ENCODE data around the gene GALNT17. TPM values are rescaled to one million over a fixed set of nuclear protein-coding genes. Genes with fewer than 3 reads are reported as not detected.

Gene GALNT17
- polyA plus RNA-seq, 2 of the 4 experiments (the other 2 are of a cell fraction) = not detected

GRCh38 chr7:71301167-71301566 is 169.2 kb downstream of the GALNT17 start:
- no peak overlapping the region for H3K4me3 ChIP-seq
- H3K9me3 ChIP-seq = no peaks in the 10 kb centered on the region; the same call in 2 of the 3 replicates
- H3K27ac ChIP-seq = no peak overlapping the region
- FAIRE-seq (no peak), ATAC-seq (no peak), DNase-seq (ENCODE audit: low read depth in 1 of 2, low spot score in 1 of 2) (no peak)
- no peak overlapping the region for H3K4me2 ChIP-seq
- 2% methylated on average over 4 of the region's 4 CpGs for WGBS (ENCODE audit: missing lambda C conversion rate)
- H3K4me1 ChIP-seq = no peaks in the 10 kb centered on the region
- POLR2A ChIA-PET = no interaction called here
- CTCF ChIA-PET = interaction anchor here (0.9 kb wide), 1 partner anchor 7 kb away, joined by 3 read pairs; no protein-coding TSS in a partner anchor
- no peak for TF ChIP-seq EP300 (IDR thresholded peaks at IDR 0.05)
- TF ChIP-seq PHF8 (IDR thresholded peaks at IDR 0.05; ENCODE audit: borderline replicate concordance, low read depth) = no peak
- no peak for TF ChIP-seq MAX (IDR thresholded peaks at IDR 0.05)
- TF ChIP-seq EHF (CRISPR knock-in tag; IDR thresholded peaks at IDR 0.05) = no peak
- no peak for TF ChIP-seq NPAS2 (CRISPR knock-in tag; IDR thresholded peaks at IDR 0.05; ENCODE audit: borderline replicate concordance)
- no peak for TF ChIP-seq MAFK (IDR thresholded peaks at IDR 0.05; ENCODE audit: partially characterized antibody)
- no peak for TF ChIP-seq SREBF2 (IDR thresholded peaks at IDR 0.05)
- no peak for TF ChIP-seq POLR2A (IDR thresholded peaks at IDR 0.05; ENCODE audit: low read length)
- TF ChIP-seq RARB (CRISPR knock-in tag; IDR thresholded peaks at IDR 0.05) = no peak
- no peak for TF ChIP-seq KDM1A (IDR thresholded peaks at IDR 0.05; ENCODE audit: low read depth)
- TF ChIP-seq CBX8 (IDR thresholded peaks at IDR 0.05) = no peak
- no peak for TF ChIP-seq RFX5 (IDR thresholded peaks at IDR 0.05)

GRCh38 chr7:71303566-71303965 is 171.6 kb downstream of the GALNT17 start:
- Histone ChIP-seq H3K27ac (no peak overlapping the region), H3K4me3 (no peak overlapping the region), H3K4me1 (no peaks in the 10 kb centered on the region), H3K9me3 (no peaks in the 10 kb centered on the region), H3K4me2 (no peak overlapping the region)
- TF ChIP-seq EHMT2 (IDR thresholded peaks at IDR 0.05; ENCODE audit: low read depth) = no peak
- no peak for TF ChIP-seq REST (IDR thresholded peaks at IDR 0.05)
- TF ChIP-seq FOXS1 (CRISPR knock-in tag; IDR thresholded peaks at IDR 0.05) = no peak
- TF ChIP-seq ZC3H11A (IDR thresholded peaks at IDR 0.05) = no peak
- no peak for TF ChIP-seq HEYL (CRISPR knock-in tag; IDR thresholded peaks at IDR 0.05)
- TF ChIP-seq FOSL2 (IDR thresholded peaks at IDR 0.05) = no peak
- TF ChIP-seq FOSL2 (CRISPR knock-in tag; IDR thresholded peaks at IDR 0.05) = no peak
- no peak for TF ChIP-seq USF2 (IDR thresholded peaks at IDR 0.05)
- TF ChIP-seq KDM1A (IDR thresholded peaks at IDR 0.05; ENCODE audit: low read depth) = no peak
- TF ChIP-seq RARB (CRISPR knock-in tag; IDR thresholded peaks at IDR 0.05) = no peak
- TF ChIP-seq HOXB5 (CRISPR knock-in tag; IDR thresholded peaks at IDR 0.05) = no peak
- TF ChIP-seq NPAS2 (CRISPR knock-in tag; IDR thresholded peaks at IDR 0.05; ENCODE audit: borderline replicate concordance) = no peak
- TF ChIP-seq BHLHE40 (IDR thresholded peaks at IDR 0.05; ENCODE audit: low read depth, low read length) = no peak
- no peak for TF ChIP-seq JUNB (IDR thresholded peaks at IDR 0.05)
- TF ChIP-seq CHD4 (IDR thresholded peaks at IDR 0.05; ENCODE audit: borderline replicate concordance) = no peak
- no peak for TF ChIP-seq ELK1 (IDR thresholded peaks at IDR 0.05; ENCODE audit: low read depth, low read length)
- TF ChIP-seq RAD21 (conservative IDR thresholded peaks at IDR 0.05 in 1 of 2, IDR thresholded peaks at IDR 0.05 in 1 of 2) = no peak
- no peak for TF ChIP-seq MAX (IDR thresholded peaks at IDR 0.05)
- no peak for TF ChIP-seq SREBF2 (IDR thresholded peaks at IDR 0.05)
- ChIA-PET POLR2A (no interaction called here), CTCF (no interaction called here)
- DNase-seq (ENCODE audit: low read depth in 1 of 2, low spot score in 1 of 2) = no peak
- ATAC-seq = no peak
- 9% methylated on average over 6 of the region's 6 CpGs for WGBS (ENCODE audit: missing lambda C conversion rate)
- FAIRE-seq = no peak
